Measurements from ENCODE around the gene DLGAP1.

DLGAP1 gene

GRCh38 chr18:4353853-4354418 lies 101.2 kb downstream of the DLGAP1 start:
- Histone ChIP-seq H3K9me2 (ENCODE audit: low read depth, low read length) (no peaks in the 10 kb centered on the region), H3K4me3 (ENCODE audit: low read depth, low read length, poor library complexity, severe bottlenecking) (no peak overlapping the region), H3K36me3 (ENCODE audit: insufficient read depth, low read length) (no peaks in the 10 kb centered on the region), H3K4me2 (ENCODE audit: low read length) (no peak overlapping the region), H3K27ac (ENCODE audit: low read depth, low read length, poor library complexity, severe bottlenecking) (no peak overlapping the region), H3K79me2 (ENCODE audit: insufficient read depth, low read length) (no peaks in the 10 kb centered on the region), H3K4me1 (ENCODE audit: insufficient read depth, low read length, severe bottlenecking) (no peaks in the 10 kb centered on the region), H3K9me3 (ENCODE audit: low read length) (no peaks in the 10 kb centered on the region), H3K27me3 (ENCODE audit: insufficient read depth, low read length) (no peaks in the 10 kb centered on the region), H3K9ac (ENCODE audit: low read length) (no peak overlapping the region), H4K20me1 (ENCODE audit: insufficient read depth, low read length) (no peaks in the 10 kb centered on the region), H3F3A (ENCODE audit: insufficient read depth, low read length) (no peaks in the 10 kb centered on the region), H2AFZ (ENCODE audit: low read length) (no peak overlapping the region)
- TF ChIP-seq EZH2 (IDR thresholded peaks at IDR 0.05; ENCODE audit: borderline replicate concordance, low read length), result no peak

- Histone ChIP-seq H3K4me3 (ENCODE audit: low read depth, low read length, poor library complexity, severe bottlenecking) (no peak overlapping the region), H3K4me1 (ENCODE audit: insufficient read depth, low read length, severe bottlenecking) (no peaks in the 10 kb centered on the region), H3K9ac (ENCODE audit: low read length) (no peak overlapping the region), H3K9me3 (ENCODE audit: low read length) (no peaks in the 10 kb centered on the region), H2AFZ (ENCODE audit: low read length) (no peak overlapping the region), H3K36me3 (ENCODE audit: insufficient read depth, low read length) (no peaks in the 10 kb centered on the region), H4K20me1 (ENCODE audit: insufficient read depth, low read length) (no peaks in the 10 kb centered on the region), H3K27ac (ENCODE audit: low read depth, low read length, poor library complexity, severe bottlenecking) (no peak overlapping the region), H3K9me2 (ENCODE audit: low read depth, low read length) (no peaks in the 10 kb centered on the region), H3F3A (ENCODE audit: insufficient read depth, low read length) (no peaks in the 10 kb centered on the region), H3K4me2 (ENCODE audit: low read length) (no peak overlapping the region), H3K27me3 (ENCODE audit: insufficient read depth, low read length) (no peaks in the 10 kb centered on the region), H3K79me2 (ENCODE audit: insufficient read depth, low read length) (no peaks in the 10 kb centered on the region)
- TF ChIP-seq CTCF (IDR thresholded peaks at IDR 0.05; ENCODE audit: low read length) (no peak), EZH2 (IDR thresholded peaks at IDR 0.05; ENCODE audit: borderline replicate concordance, low read length) (no peak)
These were observed 102.2 kb downstream of the DLGAP1 start for GRCh38 chr18:4352746-4353551.

- H2AFZ ChIP-seq (ENCODE audit: low read length), result no peak overlapping the region
- H3K4me3 ChIP-seq (ENCODE audit: low read depth, low read length, poor library complexity, severe bottlenecking), result no peak overlapping the region
- H3K9ac ChIP-seq (ENCODE audit: low read length), result no peak overlapping the region
- TF ChIP-seq EZH2 (IDR thresholded peaks at IDR 0.05; ENCODE audit: borderline replicate concordance, low read length) (no peak), CTCF (IDR thresholded peaks at IDR 0.05; ENCODE audit: low read length) (no peak)
- no peaks in the 10 kb centered on the region for H4K20me1 ChIP-seq (ENCODE audit: insufficient read depth, low read length)
- no peak overlapping the region for H3K4me2 ChIP-seq (ENCODE audit: low read length)
- H3K36me3 ChIP-seq (ENCODE audit: insufficient read depth, low read length), result no peaks in the 10 kb centered on the region
- H3K79me2 ChIP-seq (ENCODE audit: insufficient read depth, low read length), result no peaks in the 10 kb centered on the region
- no peaks in the 10 kb centered on the region for H3K9me3 ChIP-seq (ENCODE audit: low read length)
- H3K27ac ChIP-seq (ENCODE audit: low read depth, low read length, poor library complexity, severe bottlenecking), result no peak overlapping the region
- H3K9me2 ChIP-seq (ENCODE audit: low read depth, low read length), result no peaks in the 10 kb centered on the region
- no peaks in the 10 kb centered on the region for H3K27me3 ChIP-seq (ENCODE audit: insufficient read depth, low read length)
- H3F3A ChIP-seq (ENCODE audit: insufficient read depth, low read length), result no peaks in the 10 kb centered on the region
- H3K4me1 ChIP-seq (ENCODE audit: insufficient read depth, low read length, severe bottlenecking), result no peaks in the 10 kb centered on the region
These were observed 104.1 kb downstream of the DLGAP1 start for GRCh38 chr18:4351005-4351404.

Measured in OCI-LY1 (cell line).